Panc1 (cell line): ENCODE measurements around the gene DNAJA2. TPM values are rescaled to one million over a fixed set of nuclear protein-coding genes. Genes with fewer than 3 reads are reported as not detected.

Source experiments
- ATAC-seq: fragments of 200-7000 bp; cut with Tn5 transposase; 2 replicates; pipeline ENCODE4 v1.9.1; 2020; ENCODE audit warnings: mild to moderate bottlenecking, moderate library complexity
- BruUV-seq: library from RNA; stranded (reverse); fragments of 400-500 nt; replicated peaks from 2 replicates; lab custom pipeline; 2021; lab: Mats Ljungman, UMichigan
- CTCF ChIA-PET: fragments of 300-600 bp; sonication (Branson Sonifier 250); formaldehyde crosslinking; loops from one replicate; lab custom pipeline; 2022; ENCODE audit warnings: antibody characterized with exemption; lab: Charles Lee
- POLR2A ChIA-PET: fragments of 300-600 bp; sonication (Branson Sonifier 250); formaldehyde crosslinking; loops from one replicate; lab custom pipeline; 2022; ENCODE audit warnings: antibody characterized with exemption; lab: Charles Lee
- DNase-seq: peaks from one replicate; pipeline ENCODE4 v3.0.0-alpha.2; 2010; ENCODE audit warnings: low read depth, low spot score
- H3K27ac ChIP-seq: 2 replicates; pipeline ENCODE4 v1.5.1; 2011; ENCODE audit warnings: mild to moderate bottlenecking, low read length, inconsistent platforms
- H3K27me3 ChIP-seq: fragments of 200-500 bp; sonication (Bioruptor generic); 2 replicates; pipeline ENCODE4 v1.6.0; 2014; ENCODE audit warnings: low read length, inconsistent platforms; ENCODE audit not compliant: control insufficient read depth, insufficient read depth
- H3K36me3 ChIP-seq: fragments of 200-500 bp; sonication (Bioruptor generic); 2 replicates; pipeline ENCODE4 v1.5.1; 2014; ENCODE audit warnings: inconsistent platforms, mild to moderate bottlenecking, low read length, moderate library complexity; ENCODE audit not compliant: control insufficient read depth, insufficient read depth
- H3K4me1 ChIP-seq: 2 replicates; pipeline ENCODE4 v1.5.1; 2011; ENCODE audit warnings: inconsistent platforms, mild to moderate bottlenecking, low read length, moderate library complexity; ENCODE audit not compliant: control insufficient read depth, insufficient read depth
- H3K4me3 ChIP-seq, 2 experiments: 2 replicates each; pipeline ENCODE4 v1.5.1; 2011 to 2012; ENCODE audit warnings: low read depth in 2 of 2, low read length in 2 of 2, mild to moderate bottlenecking in 2 of 2, inconsistent platforms in 1 of 2, moderate library complexity in 1 of 2
- H3K9me3 ChIP-seq: fragments of 200-500 bp; sonication (Bioruptor generic); 2 replicates; pipeline ENCODE4 v1.5.1; 2014; ENCODE audit warnings: low read depth, mild to moderate bottlenecking, inconsistent platforms, low read length, moderate library complexity; ENCODE audit not compliant: control insufficient read depth, insufficient read depth
- POLR2AphosphoS5 ChIP-seq: IDR thresholded peaks from 2 replicates; pipeline ENCODE4 v1.6.1; 2012; ENCODE audit warnings: mild to moderate bottlenecking, low read depth, low read length, moderate library complexity
- SIN3A ChIP-seq: IDR thresholded peaks from 2 replicates; pipeline ENCODE4 v1.6.1; 2012; ENCODE audit warnings: low read depth, mild to moderate bottlenecking, low read length, moderate library complexity, borderline replicate concordance; ENCODE audit not compliant: insufficient read depth
- TCF7L2 ChIP-seq: IDR thresholded peaks from 2 replicates; pipeline ENCODE4 v1.6.1; 2011; ENCODE audit warnings: mild to moderate bottlenecking, low read depth, low read length, inconsistent platforms
- in situ Hi-C: cut with HindIII; loops from 2 replicates; pipeline ENCODE4 v1.10.0; 2016; ENCODE audit warnings: low sequenced_read_pairs, low pct_unique_long_range_greater_than_20kb
- intact Hi-C: fragments of 100-400 bp; cut with micrococcal nuclease; formaldehyde crosslinking; loops from one replicate; pipeline ENCODE4 v1.10.0; 2022; ENCODE audit not compliant: unreplicated experiment
- total RNA-seq: library from RNA; stranded (reverse); gene quantifications from one replicate; pipeline ENCODE4 v1.2.1, GENCODE V29; 2021; ENCODE audit not compliant: unreplicated experiment
- TF ChIP-seq, protein P1 (sequence below), 2 experiments: IDR thresholded peaks; 2 replicates each; pipeline ENCODE4 v1.6.1; 2011 to 2012; ENCODE audit warnings: low read depth in 2 of 2, control low read depth in 1 of 2, low read length in 1 of 2, mild to moderate bottlenecking in 1 of 2, moderate library complexity in 1 of 2; ENCODE audit not compliant: insufficient read depth in 1 of 2
- TF ChIP-seq, protein P2 (sequence below): fragments of 450-650 bp; IDR thresholded peaks from 2 replicates; pipeline ENCODE4 v1.5.1; 2017; ENCODE audit warnings: mild to moderate bottlenecking

The DNAJA2 gene
- total RNA-seq, 1 experiment from 2014 or later = 49.4 TPM

DNA sequence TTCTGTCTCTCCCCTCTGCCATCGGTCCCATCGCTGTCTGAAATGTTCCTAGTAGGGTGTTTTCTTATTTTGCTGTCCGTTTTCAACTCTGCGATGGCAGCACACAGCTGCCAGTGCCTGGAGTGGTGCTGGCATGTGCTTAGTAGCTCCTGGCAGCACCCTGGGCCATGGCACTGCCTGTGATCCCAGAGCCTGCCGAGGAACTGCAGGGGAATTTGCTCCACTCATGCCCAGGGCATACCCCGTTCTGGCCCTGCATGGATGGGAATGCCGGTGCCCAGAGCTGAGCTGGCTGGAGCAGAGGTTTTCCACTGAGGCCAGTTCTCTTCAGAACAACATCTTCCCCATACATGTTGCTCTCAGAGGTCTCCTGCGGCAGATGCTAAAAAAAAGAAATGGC, 46.2 kb downstream of the DNAJA2 start:
- ATAC-seq = no peak
- BruUV-seq = no TSS peak

DNA sequence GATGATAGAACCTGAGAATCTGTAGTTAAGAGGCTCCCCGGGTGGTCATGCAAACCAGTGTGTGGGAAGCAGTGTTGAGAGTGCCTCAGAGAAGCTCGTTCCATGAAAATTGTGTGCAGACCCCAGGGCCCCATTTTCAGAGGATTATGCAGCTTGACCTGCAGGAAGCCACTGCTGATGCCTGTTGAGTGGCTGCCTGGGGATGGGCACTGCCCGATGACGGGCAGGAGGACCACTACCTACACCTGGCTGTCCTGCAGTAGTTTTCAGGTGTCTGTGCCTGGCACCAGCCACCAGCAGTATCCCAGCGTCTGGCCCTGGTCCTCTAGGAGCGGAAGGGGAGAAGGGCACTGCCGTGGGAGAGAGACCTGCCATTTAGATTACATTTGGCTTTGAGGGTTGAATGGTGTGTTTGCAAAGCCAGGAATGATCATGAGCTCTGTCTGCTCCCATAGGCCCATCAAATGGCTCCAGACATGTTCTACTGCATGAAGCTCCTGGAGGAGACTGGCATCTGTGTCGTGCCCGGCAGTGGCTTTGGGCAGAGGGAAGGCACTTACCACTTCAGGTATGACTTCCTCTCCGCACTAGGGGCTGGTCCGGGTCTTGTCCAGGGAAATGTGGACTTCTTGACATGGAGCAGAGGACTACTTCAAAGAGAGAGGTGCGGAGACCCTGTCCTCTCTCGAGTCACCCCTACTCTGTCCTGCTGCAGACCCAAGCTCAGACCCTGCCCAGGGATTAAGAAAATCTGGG, 46.8 kb downstream of the DNAJA2 start:
- no peak overlapping the region for H3K4me3 ChIP-seq
- ChIA-PET POLR2A (no interaction called here), CTCF (interaction anchor here (0.6 kb wide), 1 partner anchor 291 kb away, joined by 4 read pairs; no protein-coding TSS in a partner anchor)
- intact Hi-C loops = no loop called here
- TF ChIP-seq SIN3A (no peak), TCF7L2 (no peak), POLR2AphosphoS5 (no peak)
- TF ChIP-seq, protein P1, sequence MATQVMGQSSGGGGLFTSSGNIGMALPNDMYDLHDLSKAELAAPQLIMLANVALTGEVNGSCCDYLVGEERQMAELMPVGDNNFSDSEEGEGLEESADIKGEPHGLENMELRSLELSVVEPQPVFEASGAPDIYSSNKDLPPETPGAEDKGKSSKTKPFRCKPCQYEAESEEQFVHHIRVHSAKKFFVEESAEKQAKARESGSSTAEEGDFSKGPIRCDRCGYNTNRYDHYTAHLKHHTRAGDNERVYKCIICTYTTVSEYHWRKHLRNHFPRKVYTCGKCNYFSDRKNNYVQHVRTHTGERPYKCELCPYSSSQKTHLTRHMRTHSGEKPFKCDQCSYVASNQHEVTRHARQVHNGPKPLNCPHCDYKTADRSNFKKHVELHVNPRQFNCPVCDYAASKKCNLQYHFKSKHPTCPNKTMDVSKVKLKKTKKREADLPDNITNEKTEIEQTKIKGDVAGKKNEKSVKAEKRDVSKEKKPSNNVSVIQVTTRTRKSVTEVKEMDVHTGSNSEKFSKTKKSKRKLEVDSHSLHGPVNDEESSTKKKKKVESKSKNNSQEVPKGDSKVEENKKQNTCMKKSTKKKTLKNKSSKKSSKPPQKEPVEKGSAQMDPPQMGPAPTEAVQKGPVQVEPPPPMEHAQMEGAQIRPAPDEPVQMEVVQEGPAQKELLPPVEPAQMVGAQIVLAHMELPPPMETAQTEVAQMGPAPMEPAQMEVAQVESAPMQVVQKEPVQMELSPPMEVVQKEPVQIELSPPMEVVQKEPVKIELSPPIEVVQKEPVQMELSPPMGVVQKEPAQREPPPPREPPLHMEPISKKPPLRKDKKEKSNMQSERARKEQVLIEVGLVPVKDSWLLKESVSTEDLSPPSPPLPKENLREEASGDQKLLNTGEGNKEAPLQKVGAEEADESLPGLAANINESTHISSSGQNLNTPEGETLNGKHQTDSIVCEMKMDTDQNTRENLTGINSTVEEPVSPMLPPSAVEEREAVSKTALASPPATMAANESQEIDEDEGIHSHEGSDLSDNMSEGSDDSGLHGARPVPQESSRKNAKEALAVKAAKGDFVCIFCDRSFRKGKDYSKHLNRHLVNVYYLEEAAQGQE (IDR thresholded peaks at IDR 0.05; ENCODE audit: insufficient read depth in 1 of 2, low read depth in 2 of 2, low read length in 1 of 2) = no peak
- TF ChIP-seq, protein P2, sequence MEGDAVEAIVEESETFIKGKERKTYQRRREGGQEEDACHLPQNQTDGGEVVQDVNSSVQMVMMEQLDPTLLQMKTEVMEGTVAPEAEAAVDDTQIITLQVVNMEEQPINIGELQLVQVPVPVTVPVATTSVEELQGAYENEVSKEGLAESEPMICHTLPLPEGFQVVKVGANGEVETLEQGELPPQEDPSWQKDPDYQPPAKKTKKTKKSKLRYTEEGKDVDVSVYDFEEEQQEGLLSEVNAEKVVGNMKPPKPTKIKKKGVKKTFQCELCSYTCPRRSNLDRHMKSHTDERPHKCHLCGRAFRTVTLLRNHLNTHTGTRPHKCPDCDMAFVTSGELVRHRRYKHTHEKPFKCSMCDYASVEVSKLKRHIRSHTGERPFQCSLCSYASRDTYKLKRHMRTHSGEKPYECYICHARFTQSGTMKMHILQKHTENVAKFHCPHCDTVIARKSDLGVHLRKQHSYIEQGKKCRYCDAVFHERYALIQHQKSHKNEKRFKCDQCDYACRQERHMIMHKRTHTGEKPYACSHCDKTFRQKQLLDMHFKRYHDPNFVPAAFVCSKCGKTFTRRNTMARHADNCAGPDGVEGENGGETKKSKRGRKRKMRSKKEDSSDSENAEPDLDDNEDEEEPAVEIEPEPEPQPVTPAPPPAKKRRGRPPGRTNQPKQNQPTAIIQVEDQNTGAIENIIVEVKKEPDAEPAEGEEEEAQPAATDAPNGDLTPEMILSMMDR = no peak
- ATAC-seq = no peak
- in situ Hi-C loops = no loop called here
- DNase-seq = no peak
- no peaks in the 10 kb centered on the region for H3K9me3 ChIP-seq
- H3K36me3 ChIP-seq = no peaks in the 10 kb centered on the region
- no peak overlapping the region for H3K27ac ChIP-seq
- no peaks in the 10 kb centered on the region for H3K27me3 ChIP-seq
- BruUV-seq = no TSS peak
- H3K4me1 ChIP-seq = no peaks in the 10 kb centered on the region

More for the DNA sequence above, 46.2 kb downstream of the DNAJA2 start:
- Histone ChIP-seq H3K4me1 (no peaks in the 10 kb centered on the region), H3K27me3 (no peaks in the 10 kb centered on the region), H3K27ac (no peak overlapping the region), H3K9me3 (no peaks in the 10 kb centered on the region), H3K36me3 (no peaks in the 10 kb centered on the region), H3K4me3 (no peak overlapping the region)
- intact Hi-C loops = no loop called here
- CTCF ChIA-PET = interaction anchor here (0.6 kb wide), 1 partner anchor 291 kb away, joined by 4 read pairs; no protein-coding TSS in a partner anchor
- in situ Hi-C loops = no loop called here
- TF ChIP-seq, protein P2 = no peak
- TF ChIP-seq, protein P1 (IDR thresholded peaks at IDR 0.05; ENCODE audit: insufficient read depth in 1 of 2, low read depth in 2 of 2, low read length in 1 of 2) = no peak
- TF ChIP-seq TCF7L2 (no peak), SIN3A (no peak), POLR2AphosphoS5 (no peak)
- POLR2A ChIA-PET = no interaction called here
- DNase-seq = no peak
